ENCODE data around the gene AAGAB. TPM values are rescaled to one million over a fixed set of nuclear protein-coding genes. Genes with fewer than 3 reads are reported as not detected.
A peak's percentile ranks its signal among the peaks of the same experiment; 100 is the strongest.

AAGAB gene
- total RNA-seq, 2 donors from 2014 or later: 57.6 to 58.3 TPM

GRCh38 chr15:67190326-67190725 is 64.1 kb downstream of the AAGAB start:
- Histone ChIP-seq H3K9ac (ENCODE audit: low read depth in 2 of 2, low read length in 2 of 2) (no peak overlapping the region), H3K4me3 (no peak overlapping the region), H3K27me3 (no peaks in the 10 kb centered on the region), H3K4me1 (no peaks in the 10 kb centered on the region), H3K9me3 (no peaks in the 10 kb centered on the region), H3K36me3 (no peaks in the 10 kb centered on the region), H3K27ac (no peak overlapping the region)
- TF ChIP-seq, protein P1, sequence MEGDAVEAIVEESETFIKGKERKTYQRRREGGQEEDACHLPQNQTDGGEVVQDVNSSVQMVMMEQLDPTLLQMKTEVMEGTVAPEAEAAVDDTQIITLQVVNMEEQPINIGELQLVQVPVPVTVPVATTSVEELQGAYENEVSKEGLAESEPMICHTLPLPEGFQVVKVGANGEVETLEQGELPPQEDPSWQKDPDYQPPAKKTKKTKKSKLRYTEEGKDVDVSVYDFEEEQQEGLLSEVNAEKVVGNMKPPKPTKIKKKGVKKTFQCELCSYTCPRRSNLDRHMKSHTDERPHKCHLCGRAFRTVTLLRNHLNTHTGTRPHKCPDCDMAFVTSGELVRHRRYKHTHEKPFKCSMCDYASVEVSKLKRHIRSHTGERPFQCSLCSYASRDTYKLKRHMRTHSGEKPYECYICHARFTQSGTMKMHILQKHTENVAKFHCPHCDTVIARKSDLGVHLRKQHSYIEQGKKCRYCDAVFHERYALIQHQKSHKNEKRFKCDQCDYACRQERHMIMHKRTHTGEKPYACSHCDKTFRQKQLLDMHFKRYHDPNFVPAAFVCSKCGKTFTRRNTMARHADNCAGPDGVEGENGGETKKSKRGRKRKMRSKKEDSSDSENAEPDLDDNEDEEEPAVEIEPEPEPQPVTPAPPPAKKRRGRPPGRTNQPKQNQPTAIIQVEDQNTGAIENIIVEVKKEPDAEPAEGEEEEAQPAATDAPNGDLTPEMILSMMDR (IDR thresholded peaks at IDR 0.05): no peak
- DNase-seq: no peak
- intact Hi-C loops (cut with DNase I): no loop called here

- H3K9me3 ChIP-seq: no peaks in the 10 kb centered on the region
- H3K9ac ChIP-seq (ENCODE audit: low read depth in 2 of 2, low read length in 2 of 2): no peak overlapping the region
- no peak for DNase-seq
- peaks cover 6% of the 10 kb centered on the region for H3K36me3 ChIP-seq
- TF ChIP-seq, protein P1 (IDR thresholded peaks at IDR 0.05): no peak
- H3K4me3 ChIP-seq: no peak overlapping the region
- intact Hi-C loops (cut with DNase I): no loop called here
- no peaks in the 10 kb centered on the region for H3K27me3 ChIP-seq
- H3K4me1 ChIP-seq: no peaks in the 10 kb centered on the region
- peak overlapping the region; percentile 48 for H3K27ac ChIP-seq
Measured at GRCh38 chr15:67189326-67190051, 65.0 kb downstream of the AAGAB start.

GRCh38 chr15:67188551-67189218 is 65.8 kb downstream of the AAGAB start:
- peak overlapping the region; percentile 48 for H3K27ac ChIP-seq
- H3K36me3 ChIP-seq: peaks cover 8% of the 10 kb centered on the region
- TF ChIP-seq, protein P1 (IDR thresholded peaks at IDR 0.05): no peak
- H3K9me3 ChIP-seq: no peaks in the 10 kb centered on the region
- intact Hi-C loops (cut with DNase I): no loop called here
- H3K9ac ChIP-seq (ENCODE audit: low read depth in 2 of 2, low read length in 2 of 2): no peak overlapping the region
- no peaks in the 10 kb centered on the region for H3K27me3 ChIP-seq
- no peak for DNase-seq
- H3K4me1 ChIP-seq: no peaks in the 10 kb centered on the region
- no peak overlapping the region for H3K4me3 ChIP-seq

- no peak for DNase-seq
- H3K4me1 ChIP-seq: no peaks in the 10 kb centered on the region
- H3K27ac ChIP-seq: no peak overlapping the region
- intact Hi-C loops (cut with DNase I): no loop called here
- TF ChIP-seq, protein P1 (IDR thresholded peaks at IDR 0.05): no peak
- no peak overlapping the region for H3K9ac ChIP-seq (ENCODE audit: low read depth in 2 of 2, low read length in 2 of 2)
- no peaks in the 10 kb centered on the region for H3K27me3 ChIP-seq
- H3K36me3 ChIP-seq: peaks cover 8% of the 10 kb centered on the region
- no peaks in the 10 kb centered on the region for H3K9me3 ChIP-seq
- H3K4me3 ChIP-seq: no peak overlapping the region
Measured at GRCh38 chr15:67187351-67187854, 67.1 kb downstream of the AAGAB start.

GRCh38 chr15:67186688-67187087 is 67.8 kb downstream of the AAGAB start:
- H3K36me3 ChIP-seq: peaks cover 8% of the 10 kb centered on the region
- no peaks in the 10 kb centered on the region for H3K4me1 ChIP-seq
- H3K27ac ChIP-seq: no peak overlapping the region
- H3K4me3 ChIP-seq: no peak overlapping the region
- TF ChIP-seq, protein P1 (IDR thresholded peaks at IDR 0.05): no peak
- no peaks in the 10 kb centered on the region for H3K9me3 ChIP-seq
- H3K9ac ChIP-seq (ENCODE audit: low read depth in 2 of 2, low read length in 2 of 2): no peak overlapping the region
- H3K27me3 ChIP-seq: no peaks in the 10 kb centered on the region
- intact Hi-C loops (cut with DNase I): no loop called here
- no peak for DNase-seq
